CD14-positive monocyte (primary cell): ENCODE data around the gene ATP4A. TPM values are rescaled to one million over a fixed set of nuclear protein-coding genes. Genes with fewer than 3 reads are reported as not detected.

Source experiments
- DNase-seq, 3 donors: peaks; one replicate each; pipeline ENCODE4 v3.0.0-alpha.2; 2011 to 2022
- H2AFZ ChIP-seq: 2 replicates; pipeline ENCODE4 v1.6.0; 2012; ENCODE audit warnings: mild to moderate bottlenecking, low read depth, low read length, inconsistent platforms; ENCODE audit not compliant: insufficient read depth, poor library complexity, severe bottlenecking
- H3K27ac ChIP-seq, 2 donors: 1 replicate in 1 of 2; 2 replicates in 1 of 2; pipeline ENCODE4 v1.5.1; 2012 to 2013; ENCODE audit warnings: low read length in 2 of 2, control low read depth in 1 of 2, inconsistent platforms in 1 of 2, low read depth in 1 of 2, mild to moderate bottlenecking in 1 of 2
- H3K27me3 ChIP-seq, 2 donors: one replicate each; pipeline versions ENCODE4 v1.6.0 to v1.6.1; 2011 to 2013; ENCODE audit warnings: low read length in 2 of 2; ENCODE audit not compliant: control insufficient read depth in 2 of 2, insufficient read depth in 2 of 2
- H3K36me3 ChIP-seq, 2 donors: replicated peaks in 1 of 2; 1 replicate in 1 of 2; 2 replicates in 1 of 2; pipeline versions ENCODE4 v1.5.1 to v1.6.1; 2012 to 2013; ENCODE audit warnings: low read length in 2 of 2, control low read depth in 1 of 2, inconsistent platforms in 1 of 2, mild to moderate bottlenecking in 1 of 2; ENCODE audit not compliant: insufficient read depth in 2 of 2, control insufficient read depth in 1 of 2
- H3K4me1 ChIP-seq, 2 donors: 1 replicate in 1 of 2; 2 replicates in 1 of 2; pipeline versions ENCODE4 v1.5.1 to v1.6.1; 2012 to 2013; ENCODE audit warnings: low read length in 2 of 2, control low read depth in 1 of 2, inconsistent platforms in 1 of 2, mild to moderate bottlenecking in 1 of 2, moderate library complexity in 1 of 2; ENCODE audit not compliant: insufficient read depth in 2 of 2, control insufficient read depth in 1 of 2
- H3K4me2 ChIP-seq: replicated peaks from 2 replicates; pipeline ENCODE3; 2012; ENCODE audit warnings: low read length, moderate library complexity, mild to moderate bottlenecking; ENCODE audit not compliant: poor library complexity, severe bottlenecking; ENCODE audit errors: extremely low read depth
- H3K4me3 ChIP-seq, 3 experiments: fragments of 200-600 bp in 1 of 3; sonication (generic) in 1 of 3; replicated peaks in 1 of 3; 1 replicate in 2 of 3; 2 replicates in 1 of 3; pipeline ENCODE4 v1.5.1; 2011 to 2013; ENCODE audit warnings: low read length in 3 of 3, mild to moderate bottlenecking in 3 of 3, control low read depth in 2 of 3, low read depth in 2 of 3, inconsistent platforms in 1 of 3, moderate library complexity in 1 of 3
- H3K79me2 ChIP-seq: 2 replicates; pipeline ENCODE4 v1.6.0; 2012; ENCODE audit warnings: mild to moderate bottlenecking, control low read depth, inconsistent platforms, low read length, moderate library complexity; ENCODE audit not compliant: insufficient read depth
- H3K9ac ChIP-seq: 2 replicates; pipeline ENCODE4 v1.6.0; 2017; ENCODE audit warnings: low read length, mild to moderate bottlenecking; ENCODE audit not compliant: insufficient read depth, poor library complexity, severe bottlenecking
- H3K9me3 ChIP-seq, 2 donors: replicated peaks in 1 of 2; 1 replicate in 1 of 2; 2 replicates in 1 of 2; pipeline versions ENCODE4 v1.5.1 to v1.6.1; 2012 to 2013; ENCODE audit warnings: low read length in 2 of 2, control low read depth in 1 of 2; ENCODE audit not compliant: control insufficient read depth in 1 of 2, insufficient read depth in 1 of 2
- H4K20me1 ChIP-seq: 2 replicates; pipeline ENCODE4 v1.6.0; 2012; ENCODE audit warnings: mild to moderate bottlenecking, low read length, control low read depth, moderate library complexity; ENCODE audit not compliant: insufficient read depth
- H3K27ac Mint-ChIP-seq, 7 donors: one replicate each; pipeline ENCODE4 v1.8.0; 2020; ENCODE audit warnings: mild to moderate bottlenecking in 7 of 7, mixed read lengths in 7 of 7, moderate library complexity in 6 of 7, inconsistent platforms in 2 of 7
- H3K27me3 Mint-ChIP-seq, 3 donors: one replicate each; pipeline ENCODE4 v1.8.0; 2021 to 2022; ENCODE audit warnings: low read depth in 3 of 3, mild to moderate bottlenecking in 3 of 3, mixed read lengths in 3 of 3, moderate library complexity in 3 of 3, inconsistent platforms in 1 of 3
- H3K36me3 Mint-ChIP-seq, 2 donors: one replicate each; pipeline ENCODE4 v1.8.0; 2020; ENCODE audit warnings: mixed read lengths in 2 of 2, inconsistent platforms in 1 of 2, mild to moderate bottlenecking in 1 of 2
- H3K4me1 Mint-ChIP-seq: one replicate; pipeline ENCODE4 v1.8.0; 2020; ENCODE audit warnings: mild to moderate bottlenecking, mixed read lengths
- H3K4me3 Mint-ChIP-seq, 2 donors: one replicate each; pipeline ENCODE4 v1.8.0; 2020; ENCODE audit warnings: mild to moderate bottlenecking in 2 of 2, mixed read lengths in 2 of 2, moderate library complexity in 1 of 2
- H3K9me3 Mint-ChIP-seq, 7 donors: one replicate each; pipeline ENCODE4 v1.8.0; 2020 to 2022; ENCODE audit warnings: mixed read lengths in 7 of 7, mild to moderate bottlenecking in 6 of 7, moderate library complexity in 6 of 7, inconsistent platforms in 2 of 7
- WGBS: methylation state at CpG from one replicate; pipeline ENCODE4 v1.1.5; 2013; ENCODE audit warnings: missing lambda C conversion rate; ENCODE audit not compliant: insufficient coverage; 5-methylcytosine and 5-hydroxymethylcytosine counted together
- intact Hi-C, 2 donors: fragments of 100-400 bp; cut with micrococcal nuclease; formaldehyde crosslinking; loops; one replicate each; pipeline versions ENCODE4 v1.15.0 to v1.15.1; 2023
- polyA plus RNA-seq, 3 donors: library from polyadenylated mRNA; depleted of rRNA in 1 of 3; unstranded in 2 of 3; stranded (reverse) in 1 of 3; fragments of 300-500 nt in 2 of 3; fragments of >200 nt in 1 of 3; fragmentation: Illumina TruSeq in 2 of 3; gene quantifications; 1 replicate in 2 of 3; 2 replicates in 1 of 3; pipeline ENCODE4 v1.2.3, GENCODE V29; 2012 to 2021
- TF ChIP-seq, protein P1 (sequence below): fragments of 200-600 bp; IDR thresholded peaks from one replicate; pipeline ENCODE4 v1.8.0; 2022; ENCODE audit warnings: antibody characterized with exemption, mild to moderate bottlenecking

ATP4A gene
- polyA plus RNA-seq, 3 donors: not detected

GRCh38 chr19:35510626-35510964, 52.9 kb downstream of the ATP4A start:
- 18% methylated on average over 11 of the region's 15 CpGs for WGBS
- Histone ChIP-seq H3K9ac (no peak overlapping the region), H3K4me2 (no peak overlapping the region), H4K20me1 (no peaks in the 10 kb centered on the region), H3K27ac (no peak overlapping the region), H3K4me3 (no peak overlapping the region), H3K9me3 (no peaks in the 10 kb centered on the region), H3K36me3 (no peaks in the 10 kb centered on the region), H3K4me1 (peaks cover 0 to 4% of the 10 kb centered on the region in 2 donors), H2AFZ (no peak overlapping the region), H3K27me3 (peaks cover 18 to 48% of the 10 kb centered on the region in 2 donors), H3K79me2 (no peaks in the 10 kb centered on the region)
- Mint-ChIP-seq H3K4me1 (peaks cover 7% of the 10 kb centered on the region), H3K4me3 (peak overlapping the region in 1 of 2 donors; percentile 71), H3K27ac (no peak overlapping the region), H3K27me3 (peaks cover 55 to 72% (median 63%) of the 10 kb centered on the region in 3 donors), H3K9me3 (peaks cover 0 to 2% (median 0%) of the 10 kb centered on the region in 7 donors), H3K36me3 (peaks cover 0 to 1% of the 10 kb centered on the region in 2 donors)
- TF ChIP-seq, protein P1, sequence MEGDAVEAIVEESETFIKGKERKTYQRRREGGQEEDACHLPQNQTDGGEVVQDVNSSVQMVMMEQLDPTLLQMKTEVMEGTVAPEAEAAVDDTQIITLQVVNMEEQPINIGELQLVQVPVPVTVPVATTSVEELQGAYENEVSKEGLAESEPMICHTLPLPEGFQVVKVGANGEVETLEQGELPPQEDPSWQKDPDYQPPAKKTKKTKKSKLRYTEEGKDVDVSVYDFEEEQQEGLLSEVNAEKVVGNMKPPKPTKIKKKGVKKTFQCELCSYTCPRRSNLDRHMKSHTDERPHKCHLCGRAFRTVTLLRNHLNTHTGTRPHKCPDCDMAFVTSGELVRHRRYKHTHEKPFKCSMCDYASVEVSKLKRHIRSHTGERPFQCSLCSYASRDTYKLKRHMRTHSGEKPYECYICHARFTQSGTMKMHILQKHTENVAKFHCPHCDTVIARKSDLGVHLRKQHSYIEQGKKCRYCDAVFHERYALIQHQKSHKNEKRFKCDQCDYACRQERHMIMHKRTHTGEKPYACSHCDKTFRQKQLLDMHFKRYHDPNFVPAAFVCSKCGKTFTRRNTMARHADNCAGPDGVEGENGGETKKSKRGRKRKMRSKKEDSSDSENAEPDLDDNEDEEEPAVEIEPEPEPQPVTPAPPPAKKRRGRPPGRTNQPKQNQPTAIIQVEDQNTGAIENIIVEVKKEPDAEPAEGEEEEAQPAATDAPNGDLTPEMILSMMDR: peak; percentile 68
- intact Hi-C loops: loop anchor here (2.0 kb wide), 1 partner anchor 206 kb away; no protein-coding TSS in a partner anchor
- DNase-seq: no peak

DNA sequence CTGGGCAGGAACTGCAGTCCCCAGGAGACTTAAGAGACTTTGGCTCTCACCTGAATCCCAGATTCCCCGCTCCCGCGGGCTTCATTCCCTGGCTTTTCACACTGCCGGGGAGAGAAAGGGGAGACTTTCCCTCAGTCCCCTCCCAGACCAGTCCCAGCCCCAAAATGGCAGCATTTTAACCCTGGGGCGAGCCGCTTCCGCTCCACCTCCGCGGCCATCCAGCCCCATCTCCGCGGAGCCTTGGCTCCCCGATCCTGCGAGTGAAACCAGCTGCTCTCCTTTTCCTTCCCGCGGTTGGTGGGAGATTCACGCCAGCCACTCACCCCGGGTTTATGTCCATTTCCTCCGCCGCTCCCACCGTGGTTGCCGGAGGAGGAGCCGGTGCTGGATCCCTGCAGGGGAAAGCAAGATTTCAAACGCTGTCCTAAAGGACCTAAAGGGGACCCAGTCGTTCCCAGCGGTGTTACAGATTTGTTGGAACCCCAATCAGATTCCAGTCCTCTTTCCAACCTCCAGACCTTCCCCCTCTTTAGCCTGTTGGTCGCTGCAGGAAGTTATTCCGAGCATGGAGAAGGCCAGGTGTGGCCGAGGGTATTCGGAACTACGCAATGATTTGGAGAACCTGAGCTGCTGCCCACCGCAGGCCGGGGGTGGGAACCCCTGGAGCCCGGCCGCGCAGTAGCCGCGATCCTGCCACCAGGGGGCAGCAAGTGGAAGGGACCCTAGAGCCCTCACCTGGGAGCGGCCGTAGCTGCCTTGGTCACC, 53.4 kb downstream of the ATP4A start:
- peaks cover 7% of the 10 kb centered on the region for H3K4me1 Mint-ChIP-seq

More for the DNA sequence above, 53.4 kb downstream of the ATP4A start:
- H3K27me3 ChIP-seq: peaks cover 18 to 48% of the 10 kb centered on the region in 2 donors
- Mint-ChIP-seq H3K27me3 (peaks cover 55 to 72% (median 63%) of the 10 kb centered on the region in 3 donors), H3K9me3 (peaks cover 0 to 2% (median 0%) of the 10 kb centered on the region in 7 donors), H3K36me3 (peaks cover 0 to 1% of the 10 kb centered on the region in 2 donors), H3K27ac (no peak overlapping the region), H3K4me3 (peak overlapping the region in 1 of 2 donors; percentile 71)
- no peak overlapping the region for H3K27ac ChIP-seq
- H3K36me3 ChIP-seq: no peaks in the 10 kb centered on the region
- H3K4me2 ChIP-seq: no peak overlapping the region
- peaks cover 0 to 4% of the 10 kb centered on the region in 2 donors for H3K4me1 ChIP-seq
- DNase-seq: peak; percentile 42 to 60 (median 58)
- H3K4me3 ChIP-seq: no peak overlapping the region
- under 1% methylated on average over 34 of the region's 39 CpGs for WGBS
- no peak overlapping the region for H2AFZ ChIP-seq
- no peaks in the 10 kb centered on the region for H3K9me3 ChIP-seq
- TF ChIP-seq, protein P1: peak; percentile 98
- intact Hi-C loops: loop anchor here (2.0 kb wide), 1 partner anchor 207 kb away; no protein-coding TSS in a partner anchor
- H3K79me2 ChIP-seq: no peaks in the 10 kb centered on the region
- H4K20me1 ChIP-seq: no peaks in the 10 kb centered on the region
- H3K9ac ChIP-seq: no peak overlapping the region
